Measurements from ENCODE around the gene IFT88. TPM values are rescaled to one million over a fixed set of nuclear protein-coding genes. Genes with fewer than 3 reads are reported as not detected.

Gene IFT88
- polyA plus RNA-seq, 5 donors = 32.4 to 42.4 (median 34.1) TPM

GRCh38 chr13:20713751-20714150 lies 146.8 kb downstream of the IFT88 start:
- DNase-seq = no peak

- DNase-seq = no peak
Measured at GRCh38 chr13:20714161-20714560, 147.2 kb downstream of the IFT88 start.

- no peak for DNase-seq
Measured at GRCh38 chr13:20714563-20715329, 147.8 kb downstream of the IFT88 start.

- no peak for DNase-seq
Measured at GRCh38 chr13:20715330-20715712, 148.4 kb downstream of the IFT88 start.

GRCh38 chr13:20716951-20717350 lies 150.0 kb downstream of the IFT88 start:
- no peak for DNase-seq

- no peak for DNase-seq
Measured at GRCh38 chr13:20717581-20718542, 150.9 kb downstream of the IFT88 start.

- DNase-seq = no peak
Measured at GRCh38 chr13:20718958-20719566, 152.1 kb downstream of the IFT88 start.

- no peak for DNase-seq
Measured at GRCh38 chr13:20719783-20720182, 152.8 kb downstream of the IFT88 start.

- DNase-seq = no peak
Measured at GRCh38 chr13:20720499-20720898, 153.5 kb downstream of the IFT88 start.

- DNase-seq = no peak
Measured at GRCh38 chr13:20721058-20721453, 154.1 kb downstream of the IFT88 start.

GRCh38 chr13:20721454-20722357 lies 154.7 kb downstream of the IFT88 start:
- peak in 1 of 2 donors; percentile 40 for DNase-seq

- DNase-seq = no peak
Measured at GRCh38 chr13:20727856-20728255, 160.9 kb downstream of the IFT88 start.

GRCh38 chr13:20728579-20729311 lies 161.8 kb downstream of the IFT88 start:
- no peak for DNase-seq

- DNase-seq = no peak
Measured at GRCh38 chr13:20729633-20730585, 163.0 kb downstream of the IFT88 start.

GRCh38 chr13:20738616-20739015 lies 171.7 kb downstream of the IFT88 start:
- no peak for DNase-seq

GRCh38 chr13:20740021-20740420 lies 173.1 kb downstream of the IFT88 start:
- no peak for DNase-seq

Measured in right lung (tissue), 5 donors.